NT2/D1 (cell line): ENCODE results near the gene C11orf97.

Experiments
- DNase-seq: peaks from one replicate; pipeline ENCODE4 v3.0.0-alpha.2; 2011; ENCODE audit warnings: low read depth, low spot score
- H3K27me3 ChIP-seq: 2 replicates; pipeline ENCODE4 v1.6.0; 2011; ENCODE audit warnings: mild to moderate bottlenecking; ENCODE audit not compliant: insufficient read length, insufficient read depth
- H3K36me3 ChIP-seq: 2 replicates; pipeline ENCODE4 v1.6.1; 2011; ENCODE audit warnings: mild to moderate bottlenecking, low read length, mixed read lengths; ENCODE audit not compliant: insufficient read depth, insufficient read length
- H3K4me1 ChIP-seq: 2 replicates; pipeline ENCODE4 v1.5.1; 2011; ENCODE audit not compliant: insufficient read depth, insufficient read length
- H3K4me3 ChIP-seq: 2 replicates; pipeline ENCODE4 v1.5.1; 2011; ENCODE audit warnings: low read depth; ENCODE audit not compliant: insufficient read length
- H3K9ac ChIP-seq: 2 replicates; pipeline ENCODE4 v1.6.0; 2011; ENCODE audit warnings: low read depth; ENCODE audit not compliant: insufficient read length
- H3K9me3 ChIP-seq: 2 replicates; pipeline ENCODE4 v1.5.1; 2011; ENCODE audit warnings: mild to moderate bottlenecking, low read length; ENCODE audit not compliant: insufficient read depth
- SUZ12 ChIP-seq: IDR thresholded peaks from 2 replicates; pipeline ENCODE4 v1.6.1; 2011; ENCODE audit not compliant: insufficient read length, insufficient read depth; ENCODE audit errors: extremely low read depth
- YY1 ChIP-seq: IDR thresholded peaks from 2 replicates; pipeline ENCODE4 v1.6.1; 2011; ENCODE audit not compliant: insufficient read length, insufficient read depth
- ZNF274 ChIP-seq: IDR thresholded peaks from 2 replicates; pipeline ENCODE4 v1.6.1; 2011; ENCODE audit warnings: mild to moderate bottlenecking, low read depth, low read length

Gene C11orf97

GRCh38 chr11:94526645-94527438 is 14.6 kb downstream of the C11orf97 start:
- no peak overlapping the region for H3K4me3 ChIP-seq
- no peak for DNase-seq
- no peak overlapping the region for H3K9ac ChIP-seq
- no peaks in the 10 kb centered on the region for H3K36me3 ChIP-seq
- no peaks in the 10 kb centered on the region for H3K4me1 ChIP-seq
- TF ChIP-seq SUZ12 (no peak), YY1 (no peak), ZNF274 (no peak)
- H3K9me3 ChIP-seq, result no peaks in the 10 kb centered on the region
- no peaks in the 10 kb centered on the region for H3K27me3 ChIP-seq

GRCh38 chr11:94528551-94528950 is 16.3 kb downstream of the C11orf97 start:
- Histone ChIP-seq H3K4me1 (no peaks in the 10 kb centered on the region), H3K9me3 (no peaks in the 10 kb centered on the region), H3K36me3 (no peaks in the 10 kb centered on the region), H3K9ac (no peak overlapping the region), H3K27me3 (no peaks in the 10 kb centered on the region), H3K4me3 (no peak overlapping the region)
- no peak for TF ChIP-seq YY1
- TF ChIP-seq SUZ12, result no peak
- no peak for TF ChIP-seq ZNF274
- no peak for DNase-seq

DNA sequence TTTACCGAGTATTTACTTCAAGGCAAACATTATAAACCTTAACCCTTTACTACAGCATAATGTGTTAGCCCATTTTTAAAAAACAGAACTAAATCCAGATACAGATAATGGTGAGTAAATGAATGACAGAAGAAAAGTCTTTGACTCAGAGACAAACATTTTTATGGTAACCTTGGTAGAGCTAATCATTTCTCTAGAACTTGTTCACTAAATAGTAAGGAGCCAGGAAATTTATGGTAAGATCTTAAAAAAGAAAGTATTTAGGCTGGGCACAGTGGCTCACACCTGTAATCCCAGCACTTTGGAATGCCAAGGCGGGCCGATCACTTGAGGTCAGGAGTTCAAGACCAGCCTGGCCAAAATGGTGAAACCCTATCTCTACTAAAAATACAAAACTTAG is 19.9 kb downstream of the C11orf97 start:
- H3K4me1 ChIP-seq, result no peaks in the 10 kb centered on the region
- H3K9ac ChIP-seq, result no peak overlapping the region
- TF ChIP-seq YY1, result no peak
- no peak for TF ChIP-seq ZNF274
- no peak for TF ChIP-seq SUZ12
- H3K27me3 ChIP-seq, result no peaks in the 10 kb centered on the region
- no peaks in the 10 kb centered on the region for H3K9me3 ChIP-seq
- H3K36me3 ChIP-seq, result no peaks in the 10 kb centered on the region
- no peak for DNase-seq
- no peak overlapping the region for H3K4me3 ChIP-seq

DNA sequence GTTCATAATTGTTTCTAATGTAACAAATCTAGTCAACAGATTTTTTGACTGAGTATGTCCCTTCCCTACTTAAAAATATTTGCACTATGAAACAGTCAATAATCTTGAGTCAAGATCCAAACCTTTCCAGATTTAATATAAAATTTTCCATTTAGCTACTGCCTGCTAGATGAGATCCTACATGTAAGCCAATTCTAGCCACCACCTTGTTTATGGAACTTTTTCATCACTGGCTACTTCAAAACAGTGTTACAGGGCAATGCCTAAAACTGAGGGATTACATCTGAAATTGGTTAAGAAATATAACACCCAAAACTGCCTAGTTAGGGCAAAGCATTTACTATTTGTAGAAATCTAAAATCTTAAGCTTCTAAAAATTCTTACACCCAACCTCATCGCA is 20.9 kb downstream of the C11orf97 start:
- Histone ChIP-seq H3K9me3 (no peaks in the 10 kb centered on the region), H3K9ac (no peak overlapping the region), H3K36me3 (no peaks in the 10 kb centered on the region), H3K4me1 (no peaks in the 10 kb centered on the region), H3K27me3 (no peaks in the 10 kb centered on the region), H3K4me3 (no peak overlapping the region)
- no peak for DNase-seq
- TF ChIP-seq ZNF274 (no peak), YY1 (no peak), SUZ12 (no peak)

DNA sequence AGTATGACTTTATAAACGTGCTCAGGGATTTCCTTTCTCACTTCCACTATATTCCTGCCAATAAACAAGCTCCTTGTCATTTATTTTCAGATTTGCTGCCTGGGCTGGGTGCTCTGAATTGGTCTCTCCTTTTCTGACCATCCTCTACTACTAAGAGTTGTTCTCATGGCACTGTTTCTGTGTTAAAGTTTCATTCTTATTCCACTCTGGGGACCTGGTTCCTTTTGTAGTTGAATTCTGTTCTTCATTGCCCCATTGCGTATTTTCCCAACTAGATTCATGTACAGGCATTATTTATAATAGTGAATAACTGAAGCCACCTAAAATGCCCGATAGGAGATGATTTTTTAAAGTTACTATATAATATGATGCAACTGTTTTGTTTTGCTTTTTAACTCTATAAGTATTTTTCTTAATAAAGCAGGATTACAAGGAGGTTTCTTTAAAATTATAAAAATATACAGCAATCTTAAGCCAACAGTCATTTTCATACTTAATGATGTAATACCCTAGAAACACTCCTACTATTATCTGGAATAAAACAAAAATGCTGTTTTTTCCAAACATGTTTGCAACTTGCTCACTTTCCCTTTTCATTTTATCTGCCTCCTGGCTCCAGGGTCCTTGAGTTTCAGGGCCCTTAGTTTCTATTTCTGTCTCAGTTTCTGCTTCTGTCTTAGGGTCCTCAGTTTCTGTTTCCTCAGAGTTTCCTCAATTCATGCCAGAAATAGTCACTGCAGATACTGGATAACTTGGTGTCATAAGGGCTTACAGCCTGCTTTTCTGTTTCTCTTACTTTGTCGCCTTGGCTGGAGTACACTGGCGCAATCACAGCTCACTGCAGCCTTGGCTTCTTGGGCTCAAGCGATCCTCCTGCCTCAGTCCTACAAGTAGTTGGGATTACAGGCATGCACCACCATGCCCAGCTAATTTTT is 21.7 kb downstream of the C11orf97 start:
- no peak overlapping the region for H3K9ac ChIP-seq
- no peak for DNase-seq
- no peak for TF ChIP-seq ZNF274
- TF ChIP-seq YY1, result no peak
- TF ChIP-seq SUZ12, result no peak
- no peak overlapping the region for H3K4me3 ChIP-seq
- H3K9me3 ChIP-seq, result no peaks in the 10 kb centered on the region
- H3K36me3 ChIP-seq, result no peaks in the 10 kb centered on the region
- H3K4me1 ChIP-seq, result no peaks in the 10 kb centered on the region
- no peaks in the 10 kb centered on the region for H3K27me3 ChIP-seq

GRCh38 chr11:94536386-94536785 is 24.1 kb downstream of the C11orf97 start:
- DNase-seq, result no peak
- Histone ChIP-seq H3K9me3 (no peaks in the 10 kb centered on the region), H3K4me3 (no peak overlapping the region), H3K36me3 (no peaks in the 10 kb centered on the region), H3K4me1 (no peaks in the 10 kb centered on the region), H3K27me3 (no peaks in the 10 kb centered on the region), H3K9ac (no peak overlapping the region)
- TF ChIP-seq YY1 (no peak), SUZ12 (no peak)

DNA sequence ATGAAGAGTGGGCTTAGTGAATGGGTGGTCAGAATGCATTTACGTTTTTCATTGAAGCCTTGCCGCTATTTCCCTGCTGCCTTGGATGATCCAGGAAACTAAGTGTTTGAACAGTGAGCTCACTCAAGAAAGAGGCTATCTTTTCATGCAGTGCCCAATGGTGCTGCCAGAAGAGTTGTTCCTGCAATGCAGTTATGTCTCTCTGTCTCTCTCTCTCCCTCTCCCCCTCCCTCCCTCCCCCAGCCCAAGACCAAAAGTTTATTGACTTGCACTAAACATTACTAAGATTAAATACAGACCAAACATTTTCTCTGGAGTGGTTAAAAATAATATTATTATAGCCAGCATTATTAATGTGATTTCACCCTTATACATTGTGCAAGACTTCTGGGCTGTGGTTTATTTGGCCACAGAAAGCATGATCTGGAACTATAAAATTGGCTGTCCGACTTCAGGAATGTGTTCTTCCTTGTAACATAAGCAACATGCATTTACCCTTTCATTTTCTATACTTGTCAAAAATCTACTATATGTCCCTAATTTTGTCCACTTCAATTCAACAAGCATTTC is 24.9 kb downstream of the C11orf97 start:
- TF ChIP-seq SUZ12 (no peak), YY1 (no peak)
- no peak for DNase-seq

More for the DNA sequence above, 24.9 kb downstream of the C11orf97 start:
- Histone ChIP-seq H3K4me3 (no peak overlapping the region), H3K27me3 (no peaks in the 10 kb centered on the region), H3K9me3 (no peaks in the 10 kb centered on the region), H3K9ac (no peak overlapping the region), H3K4me1 (no peaks in the 10 kb centered on the region), H3K36me3 (no peaks in the 10 kb centered on the region)
